ENCODE results near the gene BICD1.

DNA sequence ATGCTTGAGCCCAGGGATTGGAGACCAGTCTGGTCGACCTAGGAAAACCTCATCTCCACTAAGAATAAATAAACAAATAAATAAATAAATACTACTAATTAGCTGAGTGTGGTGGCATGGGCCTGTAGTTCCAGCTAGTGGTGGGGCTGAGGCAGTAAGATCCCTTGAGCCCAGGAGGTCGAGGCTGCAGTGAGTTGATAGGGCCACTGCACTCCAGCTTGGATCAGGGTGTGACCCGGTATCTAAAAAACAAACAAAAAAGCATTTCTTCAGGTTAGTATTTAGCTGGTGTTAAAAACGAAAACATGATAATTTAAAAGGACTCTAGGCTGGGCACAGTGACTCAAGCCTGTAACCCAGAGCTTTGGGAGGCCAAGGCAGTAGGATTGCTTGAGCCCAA, 291.5 kb downstream of the BICD1 start:
- TF ChIP-seq, protein P1, sequence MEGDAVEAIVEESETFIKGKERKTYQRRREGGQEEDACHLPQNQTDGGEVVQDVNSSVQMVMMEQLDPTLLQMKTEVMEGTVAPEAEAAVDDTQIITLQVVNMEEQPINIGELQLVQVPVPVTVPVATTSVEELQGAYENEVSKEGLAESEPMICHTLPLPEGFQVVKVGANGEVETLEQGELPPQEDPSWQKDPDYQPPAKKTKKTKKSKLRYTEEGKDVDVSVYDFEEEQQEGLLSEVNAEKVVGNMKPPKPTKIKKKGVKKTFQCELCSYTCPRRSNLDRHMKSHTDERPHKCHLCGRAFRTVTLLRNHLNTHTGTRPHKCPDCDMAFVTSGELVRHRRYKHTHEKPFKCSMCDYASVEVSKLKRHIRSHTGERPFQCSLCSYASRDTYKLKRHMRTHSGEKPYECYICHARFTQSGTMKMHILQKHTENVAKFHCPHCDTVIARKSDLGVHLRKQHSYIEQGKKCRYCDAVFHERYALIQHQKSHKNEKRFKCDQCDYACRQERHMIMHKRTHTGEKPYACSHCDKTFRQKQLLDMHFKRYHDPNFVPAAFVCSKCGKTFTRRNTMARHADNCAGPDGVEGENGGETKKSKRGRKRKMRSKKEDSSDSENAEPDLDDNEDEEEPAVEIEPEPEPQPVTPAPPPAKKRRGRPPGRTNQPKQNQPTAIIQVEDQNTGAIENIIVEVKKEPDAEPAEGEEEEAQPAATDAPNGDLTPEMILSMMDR (conservative IDR thresholded peaks at IDR 0.05) = no peak
- no peak for TF ChIP-seq ZFX (IDR thresholded peaks at IDR 0.05)
